Fibroblast of lung (primary cell): ENCODE measurements around the gene LPCAT1.

Experiments used
- EZH2 ChIP-seq: IDR thresholded peaks from 2 replicates; pipeline ENCODE4 v1.5.1; 2012; ENCODE audit warnings: low read length, control low read depth, mild to moderate bottlenecking; ENCODE audit errors: missing control alignments
- TF ChIP-seq, protein P1 (sequence below), 2 donors: IDR thresholded peaks in 1 of 2; conservative IDR thresholded peaks in 1 of 2; 1 replicate in 1 of 2; 2 replicates in 1 of 2; pipeline ENCODE4 v1.5.1; 2011 to 2012; ENCODE audit warnings: low read length in 2 of 2, control low read depth in 1 of 2, inconsistent platforms in 1 of 2, low read depth in 1 of 2, mild to moderate bottlenecking in 1 of 2

DNA sequence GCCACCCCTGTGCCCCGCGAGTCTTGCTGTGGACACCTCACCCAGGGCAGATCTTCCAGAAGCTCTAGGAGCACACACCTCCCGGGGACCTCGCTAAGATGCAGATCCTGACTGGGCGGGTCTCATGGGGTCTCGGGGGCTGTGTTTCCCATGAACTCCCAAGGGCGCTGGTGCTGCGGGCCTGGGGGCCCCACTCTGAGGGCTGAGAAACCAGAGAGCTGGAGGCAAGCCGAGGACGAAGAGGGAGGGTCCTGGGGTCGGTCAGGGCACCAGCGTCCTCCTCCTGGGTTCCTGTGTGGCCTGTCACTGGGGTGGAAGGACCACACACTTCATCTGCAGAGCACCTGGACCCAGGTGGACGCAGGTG is 108.7 kb downstream of the LPCAT1 start:
- TF ChIP-seq, protein P1, sequence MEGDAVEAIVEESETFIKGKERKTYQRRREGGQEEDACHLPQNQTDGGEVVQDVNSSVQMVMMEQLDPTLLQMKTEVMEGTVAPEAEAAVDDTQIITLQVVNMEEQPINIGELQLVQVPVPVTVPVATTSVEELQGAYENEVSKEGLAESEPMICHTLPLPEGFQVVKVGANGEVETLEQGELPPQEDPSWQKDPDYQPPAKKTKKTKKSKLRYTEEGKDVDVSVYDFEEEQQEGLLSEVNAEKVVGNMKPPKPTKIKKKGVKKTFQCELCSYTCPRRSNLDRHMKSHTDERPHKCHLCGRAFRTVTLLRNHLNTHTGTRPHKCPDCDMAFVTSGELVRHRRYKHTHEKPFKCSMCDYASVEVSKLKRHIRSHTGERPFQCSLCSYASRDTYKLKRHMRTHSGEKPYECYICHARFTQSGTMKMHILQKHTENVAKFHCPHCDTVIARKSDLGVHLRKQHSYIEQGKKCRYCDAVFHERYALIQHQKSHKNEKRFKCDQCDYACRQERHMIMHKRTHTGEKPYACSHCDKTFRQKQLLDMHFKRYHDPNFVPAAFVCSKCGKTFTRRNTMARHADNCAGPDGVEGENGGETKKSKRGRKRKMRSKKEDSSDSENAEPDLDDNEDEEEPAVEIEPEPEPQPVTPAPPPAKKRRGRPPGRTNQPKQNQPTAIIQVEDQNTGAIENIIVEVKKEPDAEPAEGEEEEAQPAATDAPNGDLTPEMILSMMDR (conservative IDR thresholded peaks at IDR 0.05 in 1 of 2, IDR thresholded peaks at IDR 0.05 in 1 of 2; ENCODE audit: low read depth in 1 of 2, low read length in 2 of 2), result no peak
- TF ChIP-seq EZH2, result no peak
